Spleen (tissue), 7 donors: ENCODE measurements around the gene CFAP20DC.

Experiments
- POLR2A ChIP-seq, 3 donors: fragments of 450-650 bp; IDR thresholded peaks; one replicate each; pipeline ENCODE4 v1.5.1; 2017; ENCODE audit warnings: antibody characterized with exemption in 3 of 3, mild to moderate bottlenecking in 1 of 3
- TF ChIP-seq, protein P1 (sequence below), 11 experiments: fragments of 200-600 bp in 7 of 11; fragments of 450-650 bp in 4 of 11; sonication (generic) in 4 of 11; IDR thresholded peaks in 8 of 11; conservative IDR thresholded peaks in 3 of 11; 1 replicate in 7 of 11; 2 replicates in 4 of 11; pipeline versions ENCODE4 v1.4.0 to v1.8.0; 2016 to 2021; ENCODE audit warnings: antibody characterized with exemption in 11 of 11, inconsistent platforms in 4 of 11, mild to moderate bottlenecking in 1 of 11
- donor health status: DM: no; HTN: no; CAD: no; lungs with moderate emphysema.
- donor health status: DM: no; HTN: no; CAD: no.
- donor health status: DM: no; HTN: no; CAD: no.

DNA sequence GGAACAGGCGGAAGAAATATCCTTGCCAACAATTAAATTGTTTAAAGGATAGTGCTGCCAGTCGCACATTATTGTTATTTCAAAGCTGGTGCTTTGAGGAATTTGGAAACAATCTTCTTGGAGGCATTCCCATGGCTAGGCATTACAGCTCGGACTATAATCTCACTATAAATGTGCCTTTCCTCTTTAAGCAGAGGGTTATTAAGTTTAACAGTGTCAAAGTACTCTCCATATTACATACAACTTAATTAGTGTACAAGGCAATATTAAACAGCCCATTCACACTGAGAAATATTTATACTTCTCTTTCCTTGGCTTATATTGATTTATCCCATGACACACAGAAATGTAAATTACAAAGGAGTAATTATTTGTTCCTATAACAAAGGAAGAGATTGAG, 329.3 kb downstream of the CFAP20DC start:
- TF ChIP-seq, protein P1, sequence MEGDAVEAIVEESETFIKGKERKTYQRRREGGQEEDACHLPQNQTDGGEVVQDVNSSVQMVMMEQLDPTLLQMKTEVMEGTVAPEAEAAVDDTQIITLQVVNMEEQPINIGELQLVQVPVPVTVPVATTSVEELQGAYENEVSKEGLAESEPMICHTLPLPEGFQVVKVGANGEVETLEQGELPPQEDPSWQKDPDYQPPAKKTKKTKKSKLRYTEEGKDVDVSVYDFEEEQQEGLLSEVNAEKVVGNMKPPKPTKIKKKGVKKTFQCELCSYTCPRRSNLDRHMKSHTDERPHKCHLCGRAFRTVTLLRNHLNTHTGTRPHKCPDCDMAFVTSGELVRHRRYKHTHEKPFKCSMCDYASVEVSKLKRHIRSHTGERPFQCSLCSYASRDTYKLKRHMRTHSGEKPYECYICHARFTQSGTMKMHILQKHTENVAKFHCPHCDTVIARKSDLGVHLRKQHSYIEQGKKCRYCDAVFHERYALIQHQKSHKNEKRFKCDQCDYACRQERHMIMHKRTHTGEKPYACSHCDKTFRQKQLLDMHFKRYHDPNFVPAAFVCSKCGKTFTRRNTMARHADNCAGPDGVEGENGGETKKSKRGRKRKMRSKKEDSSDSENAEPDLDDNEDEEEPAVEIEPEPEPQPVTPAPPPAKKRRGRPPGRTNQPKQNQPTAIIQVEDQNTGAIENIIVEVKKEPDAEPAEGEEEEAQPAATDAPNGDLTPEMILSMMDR (IDR thresholded peaks at IDR 0.05 in 8 of 11, conservative IDR thresholded peaks at IDR 0.05 in 3 of 11): no peak
- TF ChIP-seq POLR2A (IDR thresholded peaks at IDR 0.05): no peak
